ENCODE measurements around the gene GAL3ST1.
A peak's percentile ranks its signal among the peaks of the same experiment; 100 is the strongest.

GAL3ST1 gene

GRCh38 chr22:30614879-30615278 is 40.4 kb upstream of the GAL3ST1 start:
- no peak overlapping the region for H3K4me2 ChIP-seq (ENCODE audit: low read length)
- no peaks in the 10 kb centered on the region for H3K27me3 ChIP-seq (ENCODE audit: insufficient read depth, low read length)
- no peak overlapping the region for H2BK12ac ChIP-seq (ENCODE audit: low read length)
- peaks cover 0 to 5% of the 10 kb centered on the region in 2 experiments for H3K4me1 ChIP-seq (ENCODE audit: control insufficient read depth in 1 of 2, insufficient read depth in 2 of 2, low read length in 2 of 2)
- H4K8ac ChIP-seq (ENCODE audit: low read depth, low read length), result no peak overlapping the region
- no peak overlapping the region for H4K12ac ChIP-seq (ENCODE audit: low read depth, low read length)
- DNase-seq, result peak in 1 of 2 donors; percentile 24
- H3K4me3 ChIP-seq (ENCODE audit: low read depth, low read length), result no peak overlapping the region
- no peak overlapping the region for H2AFZ ChIP-seq (ENCODE audit: insufficient read depth, low read length, poor library complexity)
- no peaks in the 10 kb centered on the region for H3K79me1 ChIP-seq (ENCODE audit: low read length)
- H2BK120ac ChIP-seq (ENCODE audit: insufficient read depth, low read length, poor library complexity), result no peak overlapping the region
- H4K91ac ChIP-seq (ENCODE audit: low read depth, low read length), result no peak overlapping the region
- H2AK5ac ChIP-seq (ENCODE audit: low read length), result no peak overlapping the region
- no peak overlapping the region for H2BK5ac ChIP-seq (ENCODE audit: low read depth, low read length, poor library complexity)
- H3K36me3 ChIP-seq (ENCODE audit: control insufficient read depth in 1 of 2, insufficient read depth in 2 of 2, low read length in 2 of 2), result no peaks in the 10 kb centered on the region
- no peaks in the 10 kb centered on the region for H3K79me2 ChIP-seq (ENCODE audit: control insufficient read depth, insufficient read depth, low read length, poor library complexity)
- H3K14ac ChIP-seq (ENCODE audit: low read length), result no peak overlapping the region
- no peak overlapping the region for H3K18ac ChIP-seq (ENCODE audit: low read length)
- no peak overlapping the region for H3K23ac ChIP-seq (ENCODE audit: low read length)
- H3K9ac ChIP-seq (ENCODE audit: low read length), result no peak overlapping the region
- no peak overlapping the region for H3K4ac ChIP-seq (ENCODE audit: low read depth, low read length)
- peaks cover 3% of the 10 kb centered on the region for H3K9me3 ChIP-seq (ENCODE audit: insufficient read depth, low read depth, low read length)
- H3K27ac ChIP-seq (ENCODE audit: low read depth, low read length), result no peak overlapping the region

GRCh38 chr22:30614268-30614667 is 39.8 kb upstream of the GAL3ST1 start:
- H3K23ac ChIP-seq (ENCODE audit: low read length), result no peak overlapping the region
- no CpG with 5 or more reads among the region's 7 CpGs for WGBS (ENCODE audit: extremely low coverage, insufficient coverage, insufficient read length)
- H2BK120ac ChIP-seq (ENCODE audit: insufficient read depth, low read length, poor library complexity), result no peak overlapping the region
- peaks cover 0 to 10% of the 10 kb centered on the region in 2 experiments for H3K4me1 ChIP-seq (ENCODE audit: control insufficient read depth in 1 of 2, insufficient read depth in 2 of 2, low read length in 2 of 2)
- H4K91ac ChIP-seq (ENCODE audit: low read depth, low read length), result no peak overlapping the region
- DNase-seq, result no peak
- no peak overlapping the region for H4K8ac ChIP-seq (ENCODE audit: low read depth, low read length)
- no peak overlapping the region for H2AK5ac ChIP-seq (ENCODE audit: low read length)
- H3K18ac ChIP-seq (ENCODE audit: low read length), result no peak overlapping the region
- no peak overlapping the region for H3K4ac ChIP-seq (ENCODE audit: low read depth, low read length)
- no peak overlapping the region for H3K4me2 ChIP-seq (ENCODE audit: low read length)
- H3K79me2 ChIP-seq (ENCODE audit: control insufficient read depth, insufficient read depth, low read length, poor library complexity), result no peaks in the 10 kb centered on the region
- H3K9ac ChIP-seq (ENCODE audit: low read length), result no peak overlapping the region
- H3K14ac ChIP-seq (ENCODE audit: low read length), result no peak overlapping the region
- no peak overlapping the region for H4K12ac ChIP-seq (ENCODE audit: low read depth, low read length)
- no peaks in the 10 kb centered on the region for H3K27me3 ChIP-seq (ENCODE audit: insufficient read depth, low read length)
- H2BK12ac ChIP-seq (ENCODE audit: low read length), result no peak overlapping the region
- H3K27ac ChIP-seq (ENCODE audit: low read depth, low read length), result no peak overlapping the region
- no peak overlapping the region for H2AFZ ChIP-seq (ENCODE audit: insufficient read depth, low read length, poor library complexity)
- H3K4me3 ChIP-seq (ENCODE audit: low read depth, low read length), result no peak overlapping the region
- H3K9me3 ChIP-seq (ENCODE audit: insufficient read depth, low read depth, low read length), result peaks cover 3% of the 10 kb centered on the region
- no peaks in the 10 kb centered on the region for H3K36me3 ChIP-seq (ENCODE audit: control insufficient read depth in 1 of 2, insufficient read depth in 2 of 2, low read length in 2 of 2)
- no peak overlapping the region for H2BK5ac ChIP-seq (ENCODE audit: low read depth, low read length, poor library complexity)
- H3K79me1 ChIP-seq (ENCODE audit: low read length), result no peaks in the 10 kb centered on the region

GRCh38 chr22:30612789-30613188 is 38.3 kb upstream of the GAL3ST1 start:
- Histone ChIP-seq H2AFZ (ENCODE audit: insufficient read depth, low read length, poor library complexity) (no peak overlapping the region), H4K91ac (ENCODE audit: low read depth, low read length) (no peak overlapping the region), H3K27ac (ENCODE audit: low read depth, low read length) (no peak overlapping the region), H4K8ac (ENCODE audit: low read depth, low read length) (no peak overlapping the region), H2BK120ac (ENCODE audit: insufficient read depth, low read length, poor library complexity) (no peak overlapping the region), H2BK12ac (ENCODE audit: low read length) (no peak overlapping the region), H3K4me2 (ENCODE audit: low read length) (no peak overlapping the region), H3K18ac (ENCODE audit: low read length) (no peak overlapping the region), H3K27me3 (ENCODE audit: insufficient read depth, low read length) (no peaks in the 10 kb centered on the region), H3K4me1 (ENCODE audit: control insufficient read depth in 1 of 2, insufficient read depth in 2 of 2, low read length in 2 of 2) (peaks cover 4 to 15% of the 10 kb centered on the region in 2 experiments), H3K79me1 (ENCODE audit: low read length) (peaks cover 2% of the 10 kb centered on the region), H3K14ac (ENCODE audit: low read length) (no peak overlapping the region), H3K4ac (ENCODE audit: low read depth, low read length) (no peak overlapping the region), H3K4me3 (ENCODE audit: low read depth, low read length) (no peak overlapping the region), H4K12ac (ENCODE audit: low read depth, low read length) (no peak overlapping the region), H2AK5ac (ENCODE audit: low read length) (no peak overlapping the region), H3K23ac (ENCODE audit: low read length) (no peak overlapping the region), H3K9me3 (ENCODE audit: insufficient read depth, low read depth, low read length) (peaks cover 3% of the 10 kb centered on the region), H3K79me2 (ENCODE audit: control insufficient read depth, insufficient read depth, low read length, poor library complexity) (no peaks in the 10 kb centered on the region), H2BK5ac (ENCODE audit: low read depth, low read length, poor library complexity) (no peak overlapping the region), H3K9ac (ENCODE audit: low read length) (no peak overlapping the region), H3K36me3 (ENCODE audit: control insufficient read depth in 1 of 2, insufficient read depth in 2 of 2, low read length in 2 of 2) (no peaks in the 10 kb centered on the region)
- no CpG with 5 or more reads among the region's 8 CpGs for WGBS (ENCODE audit: extremely low coverage, insufficient coverage, insufficient read length)
- DNase-seq, result no peak

GRCh38 chr22:30611197-30611596 is 36.7 kb upstream of the GAL3ST1 start:
- Histone ChIP-seq H2AK5ac (ENCODE audit: low read length) (no peak overlapping the region), H2BK120ac (ENCODE audit: insufficient read depth, low read length, poor library complexity) (no peak overlapping the region), H3K36me3 (ENCODE audit: control insufficient read depth in 1 of 2, insufficient read depth in 2 of 2, low read length in 2 of 2) (no peaks in the 10 kb centered on the region), H2BK5ac (ENCODE audit: low read depth, low read length, poor library complexity) (no peak overlapping the region), H3K79me1 (ENCODE audit: low read length) (peaks cover 6% of the 10 kb centered on the region), H2AFZ (ENCODE audit: insufficient read depth, low read length, poor library complexity) (no peak overlapping the region), H3K79me2 (ENCODE audit: control insufficient read depth, insufficient read depth, low read length, poor library complexity) (peaks cover 2% of the 10 kb centered on the region), H3K4me2 (ENCODE audit: low read length) (no peak overlapping the region), H3K4ac (ENCODE audit: low read depth, low read length) (no peak overlapping the region), H4K8ac (ENCODE audit: low read depth, low read length) (no peak overlapping the region), H3K23ac (ENCODE audit: low read length) (no peak overlapping the region), H3K9ac (ENCODE audit: low read length) (no peak overlapping the region), H2BK12ac (ENCODE audit: low read length) (no peak overlapping the region), H3K4me3 (ENCODE audit: low read depth, low read length) (no peak overlapping the region), H4K91ac (ENCODE audit: low read depth, low read length) (no peak overlapping the region), H3K14ac (ENCODE audit: low read length) (no peak overlapping the region), H4K12ac (ENCODE audit: low read depth, low read length) (no peak overlapping the region), H3K27ac (ENCODE audit: low read depth, low read length) (no peak overlapping the region), H3K4me1 (ENCODE audit: control insufficient read depth in 1 of 2, insufficient read depth in 2 of 2, low read length in 2 of 2) (peaks cover 9 to 18% of the 10 kb centered on the region in 2 experiments), H3K9me3 (ENCODE audit: insufficient read depth, low read depth, low read length) (peaks cover 3% of the 10 kb centered on the region), H3K27me3 (ENCODE audit: insufficient read depth, low read length) (no peaks in the 10 kb centered on the region), H3K18ac (ENCODE audit: low read length) (no peak overlapping the region)
- WGBS (ENCODE audit: extremely low coverage, insufficient coverage, insufficient read length), result no CpG with 5 or more reads among the region's 3 CpGs
- DNase-seq, result no peak
